Measurements from ENCODE around the gene FMO2.

FMO2 gene

DNA sequence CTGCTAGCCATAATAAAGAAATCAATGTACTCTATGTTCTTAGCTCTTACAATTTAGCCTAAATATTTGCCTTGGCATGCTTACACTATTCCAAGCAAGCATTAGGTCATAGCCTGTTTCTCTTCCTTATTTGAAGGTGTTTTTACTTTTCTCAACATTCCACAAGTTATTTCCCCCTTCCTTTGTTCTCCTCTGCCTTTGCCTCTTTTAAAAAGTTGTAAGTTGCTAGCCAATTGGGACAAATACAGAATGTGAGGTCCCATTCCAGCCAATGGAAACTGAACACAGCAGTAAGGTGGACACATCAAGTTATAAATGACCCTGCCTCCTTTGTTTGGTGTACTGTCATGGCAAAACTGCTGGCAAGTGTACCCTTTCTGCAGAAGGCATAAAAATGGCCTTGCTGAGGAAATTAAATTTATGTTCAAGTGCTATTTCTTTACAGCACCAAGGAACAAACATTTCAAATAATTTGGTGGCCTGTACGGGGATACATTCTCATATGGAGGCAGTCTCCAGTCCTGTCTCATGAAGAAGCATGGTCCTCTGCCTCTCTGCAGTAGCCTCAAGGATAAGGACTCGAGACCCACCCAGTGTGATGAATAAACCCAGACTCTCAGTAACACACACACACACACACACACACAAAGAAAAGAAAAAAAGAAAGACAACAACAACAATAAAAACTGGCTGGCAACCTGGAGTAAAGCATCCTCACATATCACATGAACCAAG is 34.4 kb downstream of the FMO2 start:
- no peak for TF ChIP-seq POLR2AphosphoS5 (IDR thresholded peaks at IDR 0.05; ENCODE audit: low read depth)
- TF ChIP-seq, protein P1, sequence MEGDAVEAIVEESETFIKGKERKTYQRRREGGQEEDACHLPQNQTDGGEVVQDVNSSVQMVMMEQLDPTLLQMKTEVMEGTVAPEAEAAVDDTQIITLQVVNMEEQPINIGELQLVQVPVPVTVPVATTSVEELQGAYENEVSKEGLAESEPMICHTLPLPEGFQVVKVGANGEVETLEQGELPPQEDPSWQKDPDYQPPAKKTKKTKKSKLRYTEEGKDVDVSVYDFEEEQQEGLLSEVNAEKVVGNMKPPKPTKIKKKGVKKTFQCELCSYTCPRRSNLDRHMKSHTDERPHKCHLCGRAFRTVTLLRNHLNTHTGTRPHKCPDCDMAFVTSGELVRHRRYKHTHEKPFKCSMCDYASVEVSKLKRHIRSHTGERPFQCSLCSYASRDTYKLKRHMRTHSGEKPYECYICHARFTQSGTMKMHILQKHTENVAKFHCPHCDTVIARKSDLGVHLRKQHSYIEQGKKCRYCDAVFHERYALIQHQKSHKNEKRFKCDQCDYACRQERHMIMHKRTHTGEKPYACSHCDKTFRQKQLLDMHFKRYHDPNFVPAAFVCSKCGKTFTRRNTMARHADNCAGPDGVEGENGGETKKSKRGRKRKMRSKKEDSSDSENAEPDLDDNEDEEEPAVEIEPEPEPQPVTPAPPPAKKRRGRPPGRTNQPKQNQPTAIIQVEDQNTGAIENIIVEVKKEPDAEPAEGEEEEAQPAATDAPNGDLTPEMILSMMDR (IDR thresholded peaks at IDR 0.05; ENCODE audit: insufficient read depth, low read length) = no peak
- TF ChIP-seq SPI1 (IDR thresholded peaks at IDR 0.05; ENCODE audit: borderline replicate concordance, low read depth) = no peak
- TF ChIP-seq, protein P2, sequence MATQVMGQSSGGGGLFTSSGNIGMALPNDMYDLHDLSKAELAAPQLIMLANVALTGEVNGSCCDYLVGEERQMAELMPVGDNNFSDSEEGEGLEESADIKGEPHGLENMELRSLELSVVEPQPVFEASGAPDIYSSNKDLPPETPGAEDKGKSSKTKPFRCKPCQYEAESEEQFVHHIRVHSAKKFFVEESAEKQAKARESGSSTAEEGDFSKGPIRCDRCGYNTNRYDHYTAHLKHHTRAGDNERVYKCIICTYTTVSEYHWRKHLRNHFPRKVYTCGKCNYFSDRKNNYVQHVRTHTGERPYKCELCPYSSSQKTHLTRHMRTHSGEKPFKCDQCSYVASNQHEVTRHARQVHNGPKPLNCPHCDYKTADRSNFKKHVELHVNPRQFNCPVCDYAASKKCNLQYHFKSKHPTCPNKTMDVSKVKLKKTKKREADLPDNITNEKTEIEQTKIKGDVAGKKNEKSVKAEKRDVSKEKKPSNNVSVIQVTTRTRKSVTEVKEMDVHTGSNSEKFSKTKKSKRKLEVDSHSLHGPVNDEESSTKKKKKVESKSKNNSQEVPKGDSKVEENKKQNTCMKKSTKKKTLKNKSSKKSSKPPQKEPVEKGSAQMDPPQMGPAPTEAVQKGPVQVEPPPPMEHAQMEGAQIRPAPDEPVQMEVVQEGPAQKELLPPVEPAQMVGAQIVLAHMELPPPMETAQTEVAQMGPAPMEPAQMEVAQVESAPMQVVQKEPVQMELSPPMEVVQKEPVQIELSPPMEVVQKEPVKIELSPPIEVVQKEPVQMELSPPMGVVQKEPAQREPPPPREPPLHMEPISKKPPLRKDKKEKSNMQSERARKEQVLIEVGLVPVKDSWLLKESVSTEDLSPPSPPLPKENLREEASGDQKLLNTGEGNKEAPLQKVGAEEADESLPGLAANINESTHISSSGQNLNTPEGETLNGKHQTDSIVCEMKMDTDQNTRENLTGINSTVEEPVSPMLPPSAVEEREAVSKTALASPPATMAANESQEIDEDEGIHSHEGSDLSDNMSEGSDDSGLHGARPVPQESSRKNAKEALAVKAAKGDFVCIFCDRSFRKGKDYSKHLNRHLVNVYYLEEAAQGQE (IDR thresholded peaks at IDR 0.05; ENCODE audit: insufficient replicate concordance, low read depth) = no peak
- Histone ChIP-seq H3K27ac (replicated peaks) (no peak overlapping the region), H3K4me3 (replicated peaks; ENCODE audit: insufficient read depth, low read length) (no peak overlapping the region), H3K27me3 (ENCODE audit: insufficient read depth, poor library complexity, severe bottlenecking) (no peaks in the 10 kb centered on the region)
- no peak for DNase-seq (ENCODE audit: low read depth in 1 of 2, low spot score in 1 of 2)

DNA sequence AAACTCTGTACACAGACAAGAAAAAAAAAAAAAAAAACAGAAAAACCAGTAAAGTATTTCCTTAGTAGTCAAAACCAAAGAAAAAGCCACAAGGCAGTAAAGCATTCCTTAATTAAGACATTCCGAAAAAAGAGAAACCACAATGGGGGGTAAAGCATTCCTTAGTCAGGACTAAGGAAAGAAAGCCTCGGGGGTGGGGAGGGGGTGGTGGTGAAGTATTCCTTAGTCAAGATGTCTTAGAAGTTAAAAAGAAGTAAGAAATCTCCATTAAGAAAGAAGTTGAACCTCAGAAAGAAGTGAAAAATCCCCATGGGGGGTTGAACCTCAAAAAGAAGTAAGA is 35.0 kb downstream of the FMO2 start:
- TF ChIP-seq, protein P1 (IDR thresholded peaks at IDR 0.05; ENCODE audit: insufficient read depth, low read length) = no peak
- TF ChIP-seq, protein P2 (IDR thresholded peaks at IDR 0.05; ENCODE audit: insufficient replicate concordance, low read depth) = no peak
- TF ChIP-seq GABPA (IDR thresholded peaks at IDR 0.05; ENCODE audit: low read depth) (no peak), SPI1 (IDR thresholded peaks at IDR 0.05; ENCODE audit: borderline replicate concordance, low read depth) (no peak), POLR2AphosphoS5 (IDR thresholded peaks at IDR 0.05; ENCODE audit: low read depth) (no peak)
- no peak for DNase-seq (ENCODE audit: low read depth in 1 of 2, low spot score in 1 of 2)
- Histone ChIP-seq H3K27ac (replicated peaks) (no peak overlapping the region), H3K27me3 (ENCODE audit: insufficient read depth, poor library complexity, severe bottlenecking) (no peaks in the 10 kb centered on the region), H3K4me3 (replicated peaks; ENCODE audit: insufficient read depth, low read length) (no peak overlapping the region)

DNA sequence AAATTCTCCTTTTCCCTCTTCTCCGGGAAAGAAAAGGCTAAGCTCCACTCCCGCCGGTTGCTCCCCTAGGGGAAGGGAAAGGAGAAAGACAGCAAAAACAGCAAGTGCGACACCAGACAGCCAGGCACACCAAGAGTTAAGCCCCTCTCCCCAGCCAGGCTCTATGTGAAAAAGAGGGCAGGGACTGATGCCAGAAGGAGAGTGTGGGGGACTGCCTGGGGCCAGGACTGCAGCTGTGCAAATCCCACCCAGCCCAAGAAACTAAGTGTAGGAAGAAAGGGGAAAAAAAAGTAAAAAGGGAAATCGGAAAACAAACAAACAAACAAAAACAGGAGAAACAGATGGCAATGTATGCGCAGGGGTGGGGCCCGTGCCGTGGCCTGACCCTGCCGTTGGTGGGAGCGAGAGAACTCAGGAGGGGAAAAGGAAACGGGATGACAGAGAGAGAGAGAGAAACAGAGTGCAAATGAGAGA is 35.5 kb downstream of the FMO2 start:
- TF ChIP-seq POLR2AphosphoS5 (IDR thresholded peaks at IDR 0.05; ENCODE audit: low read depth) = no peak
- TF ChIP-seq, protein P1 (IDR thresholded peaks at IDR 0.05; ENCODE audit: insufficient read depth, low read length) = no peak
- no peak for TF ChIP-seq SPI1 (IDR thresholded peaks at IDR 0.05; ENCODE audit: borderline replicate concordance, low read depth)
- H3K27ac ChIP-seq (replicated peaks) = no peak overlapping the region
- H3K4me3 ChIP-seq (replicated peaks; ENCODE audit: insufficient read depth, low read length) = no peak overlapping the region
- no peaks in the 10 kb centered on the region for H3K27me3 ChIP-seq (ENCODE audit: insufficient read depth, poor library complexity, severe bottlenecking)
- DNase-seq (ENCODE audit: low read depth in 1 of 2, low spot score in 1 of 2) = no peak

Measured in HL-60 (cell line).